SK-N-SH treated with all-trans-retinoic acid at 6 μM for 48 hours (cell line): Measurements from ENCODE around the gene DNAJB8.

ENCODE experiments used
- ATAC-seq: fragments of 200-7000 bp; cut with Tn5 transposase; 3 replicates; pipeline ENCODE4 v1.9.1; 2020; ENCODE audit warnings: mild to moderate bottlenecking, moderate library complexity
- ARNTL ChIP-seq: fragments of 450-650 bp; formaldehyde crosslinking; IDR thresholded peaks from 2 replicates; pipeline ENCODE4 v1.5.0; 2020; ENCODE audit warnings: low read depth, mild to moderate bottlenecking, moderate library complexity, borderline replicate concordance
- CSDC2 ChIP-seq: fragments of 250-450 bp; sonication (Bioruptor Pico); IDR thresholded peaks from 2 replicates; pipeline ENCODE4 v1.5.0; 2020; ENCODE audit warnings: mild to moderate bottlenecking, moderate library complexity
- CSRNP3 ChIP-seq: fragments of 250-450 bp; sonication (Bioruptor Pico); IDR thresholded peaks from 2 replicates; pipeline ENCODE4 v1.5.1; 2021; ENCODE audit warnings: mild to moderate bottlenecking, moderate library complexity
- GLIS3 ChIP-seq: fragments of 250-450 bp; sonication (Bioruptor Pico); IDR thresholded peaks from 2 replicates; pipeline ENCODE4 v1.5.0; 2020; ENCODE audit warnings: mild to moderate bottlenecking, moderate library complexity
- ISL1 ChIP-seq: fragments of 250-450 bp; sonication (Bioruptor Pico); IDR thresholded peaks from 2 replicates; pipeline ENCODE4 v2.1.2; 2022; ENCODE audit warnings: mild to moderate bottlenecking, moderate library complexity
- OSR1 ChIP-seq: fragments of 250-450 bp; sonication (Bioruptor Pico); IDR thresholded peaks from 2 replicates; pipeline ENCODE4 v1.8.0; 2022; ENCODE audit warnings: moderate library complexity, mild to moderate bottlenecking, inconsistent platforms
- PATZ1 ChIP-seq: fragments of 250-450 bp; sonication (Bioruptor Pico); IDR thresholded peaks from 2 replicates; pipeline ENCODE4 v1.8.0; 2020; ENCODE audit warnings: mild to moderate bottlenecking, moderate library complexity, borderline replicate concordance
- RARB ChIP-seq: fragments of 250-450 bp; sonication (Bioruptor Pico); IDR thresholded peaks from 2 replicates; pipeline ENCODE4 v1.8.0; 2021; ENCODE audit warnings: mild to moderate bottlenecking, moderate library complexity
- SNAI2 ChIP-seq: fragments of 250-450 bp; sonication (Bioruptor Pico); IDR thresholded peaks from 2 replicates; pipeline ENCODE4 v1.5.0; 2020; ENCODE audit warnings: mild to moderate bottlenecking, moderate library complexity
- TCF4 ChIP-seq: fragments of 250-450 bp; sonication (Bioruptor Pico); IDR thresholded peaks from 2 replicates; pipeline ENCODE4 v1.8.0; 2021; ENCODE audit warnings: mild to moderate bottlenecking, moderate library complexity, borderline replicate concordance
- TOX ChIP-seq: fragments of 250-450 bp; sonication (Bioruptor Pico); IDR thresholded peaks from 2 replicates; pipeline ENCODE4 v1.8.0; 2021; ENCODE audit warnings: mild to moderate bottlenecking, moderate library complexity, borderline replicate concordance
- ZC3H10 ChIP-seq: fragments of 250-450 bp; sonication (Bioruptor Pico); IDR thresholded peaks from 2 replicates; pipeline ENCODE4 v1.5.1; 2021; ENCODE audit warnings: mild to moderate bottlenecking, moderate library complexity
- ZFP30 ChIP-seq: fragments of 450-650 bp; formaldehyde crosslinking; IDR thresholded peaks from 2 replicates; pipeline ENCODE4 v1.5.0; 2022; ENCODE audit warnings: mild to moderate bottlenecking, moderate library complexity
- ZNF565 ChIP-seq: fragments of 450-650 bp; formaldehyde crosslinking; conservative IDR thresholded peaks from 2 replicates; pipeline ENCODE4 v1.5.0; 2020; ENCODE audit warnings: low read depth, mild to moderate bottlenecking, moderate library complexity
- ZNF70 ChIP-seq: fragments of 450-650 bp; formaldehyde crosslinking; IDR thresholded peaks from 2 replicates; pipeline ENCODE4 v1.5.0; 2020; ENCODE audit warnings: mild to moderate bottlenecking, moderate library complexity
- ZNF8 ChIP-seq: fragments of 450-650 bp; formaldehyde crosslinking; IDR thresholded peaks from 2 replicates; pipeline ENCODE4 v1.5.0; 2020; ENCODE audit warnings: mild to moderate bottlenecking, moderate library complexity
- TF ChIP-seq, protein P1 (sequence below): fragments of 250-450 bp; sonication (Bioruptor Pico); IDR thresholded peaks from 2 replicates; pipeline ENCODE4 v1.8.0; 2021; ENCODE audit warnings: low read depth, mild to moderate bottlenecking, moderate library complexity, borderline replicate concordance
- TF ChIP-seq, protein P2 (sequence below): fragments of 250-450 bp; sonication (Bioruptor Pico); IDR thresholded peaks from 2 replicates; pipeline ENCODE4 v1.5.1; 2020; ENCODE audit warnings: low read depth, mild to moderate bottlenecking, moderate library complexity

Gene DNAJB8

GRCh38 chr3:128504963-128505730 lies 38.5 kb upstream of the DNAJB8 start:
- no peak for ATAC-seq
- TF ChIP-seq PATZ1 (CRISPR knock-in tag): no peak
- no peak for TF ChIP-seq SNAI2 (CRISPR knock-in tag)
- no peak for TF ChIP-seq RARB (CRISPR knock-in tag)
- TF ChIP-seq ZNF70 (CRISPR knock-in tag): no peak
- TF ChIP-seq, protein P1, sequence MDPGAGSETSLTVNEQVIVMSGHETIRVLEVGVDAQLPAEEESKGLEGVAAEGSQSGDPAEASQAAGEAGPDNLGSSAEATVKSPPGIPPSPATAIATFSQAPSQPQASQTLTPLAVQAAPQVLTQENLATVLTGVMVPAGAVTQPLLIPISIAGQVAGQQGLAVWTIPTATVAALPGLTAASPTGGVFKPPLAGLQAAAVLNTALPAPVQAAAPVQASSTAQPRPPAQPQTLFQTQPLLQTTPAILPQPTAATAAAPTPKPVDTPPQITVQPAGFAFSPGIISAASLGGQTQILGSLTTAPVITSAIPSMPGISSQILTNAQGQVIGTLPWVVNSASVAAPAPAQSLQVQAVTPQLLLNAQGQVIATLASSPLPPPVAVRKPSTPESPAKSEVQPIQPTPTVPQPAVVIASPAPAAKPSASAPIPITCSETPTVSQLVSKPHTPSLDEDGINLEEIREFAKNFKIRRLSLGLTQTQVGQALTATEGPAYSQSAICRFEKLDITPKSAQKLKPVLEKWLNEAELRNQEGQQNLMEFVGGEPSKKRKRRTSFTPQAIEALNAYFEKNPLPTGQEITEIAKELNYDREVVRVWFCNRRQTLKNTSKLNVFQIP: no peak
- TF ChIP-seq CSRNP3 (CRISPR knock-in tag): no peak
- TF ChIP-seq CSDC2 (CRISPR knock-in tag): no peak
- no peak for TF ChIP-seq OSR1 (CRISPR knock-in tag)
- TF ChIP-seq ZC3H10 (CRISPR knock-in tag): no peak

- ATAC-seq: no peak
- no peak for TF ChIP-seq ARNTL (CRISPR knock-in tag)
- TF ChIP-seq, protein P2, sequence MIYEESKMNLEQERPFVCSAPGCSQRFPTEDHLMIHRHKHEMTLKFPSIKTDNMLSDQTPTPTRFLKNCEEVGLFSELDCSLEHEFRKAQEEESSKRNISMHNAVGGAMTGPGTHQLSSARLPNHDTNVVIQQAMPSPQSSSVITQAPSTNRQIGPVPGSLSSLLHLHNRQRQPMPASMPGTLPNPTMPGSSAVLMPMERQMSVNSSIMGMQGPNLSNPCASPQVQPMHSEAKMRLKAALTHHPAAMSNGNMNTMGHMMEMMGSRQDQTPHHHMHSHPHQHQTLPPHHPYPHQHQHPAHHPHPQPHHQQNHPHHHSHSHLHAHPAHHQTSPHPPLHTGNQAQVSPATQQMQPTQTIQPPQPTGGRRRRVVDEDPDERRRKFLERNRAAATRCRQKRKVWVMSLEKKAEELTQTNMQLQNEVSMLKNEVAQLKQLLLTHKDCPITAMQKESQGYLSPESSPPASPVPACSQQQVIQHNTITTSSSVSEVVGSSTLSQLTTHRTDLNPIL: no peak
- no peak for TF ChIP-seq GLIS3 (CRISPR knock-in tag)
- TF ChIP-seq RARB (CRISPR knock-in tag): no peak
- no peak for TF ChIP-seq ZNF565 (CRISPR knock-in tag)
- TF ChIP-seq ISL1: no peak
- TF ChIP-seq, protein P1: no peak
- TF ChIP-seq TOX (CRISPR knock-in tag): no peak
- TF ChIP-seq ZC3H10 (CRISPR knock-in tag): no peak
- no peak for TF ChIP-seq SNAI2 (CRISPR knock-in tag)
- TF ChIP-seq PATZ1 (CRISPR knock-in tag): no peak
- TF ChIP-seq TCF4 (CRISPR knock-in tag): no peak
These were observed 37.8 kb upstream of the DNAJB8 start for GRCh38 chr3:128504533-128504915.

DNA sequence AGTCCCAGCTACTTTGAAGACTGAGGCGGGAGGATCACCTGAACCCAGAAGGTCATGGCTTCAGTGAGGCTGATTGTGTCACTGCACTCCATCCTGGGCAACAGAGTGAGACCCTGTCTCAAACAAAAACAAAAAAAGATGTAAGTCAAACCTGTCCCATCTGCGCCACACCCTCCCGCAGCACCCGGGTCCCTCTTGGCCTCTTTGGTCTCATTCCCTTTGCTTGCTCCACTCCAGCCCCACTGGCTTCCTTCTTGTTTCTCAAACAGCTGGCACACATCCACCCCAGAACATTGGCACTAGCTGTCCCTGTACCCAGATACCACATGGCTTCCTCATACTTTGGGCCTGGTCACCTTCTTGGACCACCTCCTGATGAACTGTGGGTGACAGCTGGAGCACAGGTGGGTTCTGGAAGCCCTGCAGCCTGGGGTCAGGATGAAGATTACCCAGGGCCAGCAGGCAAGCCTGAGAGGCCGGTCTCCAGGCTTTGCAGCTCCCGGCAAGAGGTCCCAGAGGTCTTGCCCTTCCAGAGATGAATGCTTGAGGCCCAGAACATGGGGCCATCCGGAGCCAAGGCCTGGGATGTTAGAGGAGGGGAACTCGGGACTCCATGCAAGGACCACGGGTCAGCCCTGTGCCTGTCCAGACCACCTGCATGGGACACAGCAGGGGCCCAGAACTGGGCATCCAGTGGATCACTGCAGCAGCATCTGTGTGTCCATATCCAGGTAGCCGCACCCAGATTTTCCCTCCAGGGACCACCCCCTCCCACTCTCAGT lies 37.3 kb upstream of the DNAJB8 start:
- ATAC-seq: no peak
- TF ChIP-seq ZNF565 (CRISPR knock-in tag): no peak
- no peak for TF ChIP-seq CSRNP3 (CRISPR knock-in tag)
- TF ChIP-seq PATZ1 (CRISPR knock-in tag): no peak
- TF ChIP-seq ZNF8 (CRISPR knock-in tag): no peak
- TF ChIP-seq CSDC2 (CRISPR knock-in tag): no peak
- TF ChIP-seq ZFP30: no peak
- TF ChIP-seq ZC3H10 (CRISPR knock-in tag): no peak
- TF ChIP-seq TCF4 (CRISPR knock-in tag): no peak
- TF ChIP-seq RARB (CRISPR knock-in tag): no peak
- TF ChIP-seq OSR1 (CRISPR knock-in tag): no peak
